Testis (tissue), 3 donors: ENCODE measurements around the gene CMTM2. TPM values are rescaled to one million over a fixed set of nuclear protein-coding genes. Genes with fewer than 3 reads are reported as not detected.
A peak's percentile ranks its signal among the peaks of the same experiment; 100 is the strongest.

Experiments used
- DNase-seq: peaks from one replicate; pipeline ENCODE4 v3.0.0-alpha.2; 2019
- H3K27ac ChIP-seq, 2 donors: fragments of 200-600 bp; sonication (generic); one replicate each; pipeline ENCODE4 v1.5.1; 2019
- H3K27me3 ChIP-seq: fragments of 200-600 bp; sonication (generic); one replicate; pipeline ENCODE4 v1.5.1; 2019
- H3K36me3 ChIP-seq: fragments of 200-600 bp; sonication (generic); one replicate; pipeline ENCODE4 v1.5.1; 2017; ENCODE audit warnings: low read depth; ENCODE audit errors: missing control alignments
- H3K4me1 ChIP-seq: fragments of 200-600 bp; sonication (generic); one replicate; pipeline ENCODE4 v1.5.1; 2019
- H3K4me3 ChIP-seq, 2 donors: fragments of 200-600 bp; sonication (generic); one replicate each; pipeline ENCODE4 v1.5.1; 2017 to 2019
- H3K9me3 ChIP-seq: fragments of 200-600 bp; sonication (generic); one replicate; pipeline ENCODE4 v1.5.1; 2017
- CTCF ChIP-seq, 3 experiments: fragments of 450-650 bp in 2 of 3; fragments of 200-600 bp in 1 of 3; sonication (generic) in 1 of 3; IDR thresholded peaks; one replicate each; pipeline ENCODE4 v1.5.1; 2016 to 2019; ENCODE audit warnings: antibody characterized with exemption in 3 of 3, mild to moderate bottlenecking in 2 of 3, moderate library complexity in 1 of 3
- POLR2A ChIP-seq: fragments of 450-650 bp; IDR thresholded peaks from one replicate; pipeline ENCODE4 v1.6.1; 2017; ENCODE audit warnings: antibody characterized with exemption, mild to moderate bottlenecking, moderate library complexity
- WGBS, 2 donors: methylation state at CpG; one replicate each; pipeline ENCODE4 v1.1.5; 2018; 5-methylcytosine and 5-hydroxymethylcytosine counted together
- intact Hi-C: fragments of 100-400 bp; cut with DNase I; formaldehyde crosslinking; loops from one replicate; pipeline ENCODE4 v1.15.1; 2023; ENCODE audit warnings: low total_unique reads
- polyA plus RNA-seq: library from polyadenylated mRNA; stranded (reverse); fragments of 350-450 nt; fragmentation: Illumina TruSeq; extraction: RNeasy Lipid Tissue Mini Kit (QIAGEN cat#74804); gene quantifications from one replicate; pipeline ENCODE4 v1.2.3, GENCODE V29; 2014; ENCODE audit warnings: low read depth, low replicate concordance; ENCODE audit not compliant: insufficient read depth
- total RNA-seq, 2 donors: library from RNA; depleted of rRNA; stranded (reverse); fragments of >200 nt; gene quantifications; one replicate each; pipeline ENCODE4 v1.2.3, GENCODE V29; 2016

CMTM2 gene
- total and polyA plus RNA-seq, 3 donors from 2014 or later = 307 to 1,249 (median 454) TPM

GRCh38 chr16:66587881-66588600 is 8.8 kb downstream of the CMTM2 start:
- intact Hi-C loops = no loop called here
- Histone ChIP-seq H3K4me3 (no peak overlapping the region), H3K27ac (no peak overlapping the region), H3K27me3 (no peaks in the 10 kb centered on the region), H3K4me1 (no peaks in the 10 kb centered on the region), H3K9me3 (no peaks in the 10 kb centered on the region), H3K36me3 (no peaks in the 10 kb centered on the region)
- TF ChIP-seq POLR2A (no peak), CTCF (IDR thresholded peaks at IDR 0.05) (no peak)
- no peak for DNase-seq
- WGBS, 2 donors = 76 to 84% methylated on average over 7 of the region's 7 CpGs

GRCh38 chr16:66588981-66589713 is 9.9 kb downstream of the CMTM2 start:
- no peak overlapping the region for H3K4me3 ChIP-seq
- no peaks in the 10 kb centered on the region for H3K9me3 ChIP-seq
- 89 to 99% methylated on average over 6 to 8 of the region's 8 CpGs for WGBS, 2 donors
- peak in 2 of 3 experiments; percentile 46 to 51 for TF ChIP-seq CTCF (IDR thresholded peaks at IDR 0.05)
- TF ChIP-seq POLR2A = no peak
- no peak for DNase-seq
- no peaks in the 10 kb centered on the region for H3K27me3 ChIP-seq
- no peaks in the 10 kb centered on the region for H3K4me1 ChIP-seq
- H3K27ac ChIP-seq = no peak overlapping the region
- intact Hi-C loops = no loop called here
- no peaks in the 10 kb centered on the region for H3K36me3 ChIP-seq

DNA sequence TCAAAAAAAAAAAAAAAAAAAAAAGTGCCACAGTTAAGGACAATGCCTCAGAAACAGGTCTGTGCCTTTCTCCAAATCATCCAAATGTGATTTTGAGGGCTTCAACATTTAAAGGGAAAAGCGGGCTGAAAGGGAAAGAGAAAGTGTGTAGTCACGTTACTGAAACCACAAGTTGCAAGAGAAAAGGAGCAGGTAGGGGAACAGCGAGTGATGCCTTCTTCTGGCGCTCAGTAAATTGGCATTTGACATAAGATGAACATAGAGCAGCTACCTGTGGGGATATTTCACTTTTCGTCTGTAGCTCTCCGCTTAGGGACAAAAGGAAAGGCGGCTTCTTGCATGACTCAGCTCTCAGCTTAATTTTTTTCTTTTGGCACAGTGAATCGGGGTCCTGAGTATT is 11.1 kb downstream of the CMTM2 start:
- intact Hi-C loops = no loop called here
- Histone ChIP-seq H3K4me3 (no peak overlapping the region), H3K9me3 (no peaks in the 10 kb centered on the region), H3K27me3 (no peaks in the 10 kb centered on the region), H3K4me1 (no peaks in the 10 kb centered on the region), H3K27ac (no peak overlapping the region), H3K36me3 (no peaks in the 10 kb centered on the region)
- WGBS, 2 donors = 91 to 93% methylated on average over 8 of the region's 8 CpGs
- no peak for TF ChIP-seq POLR2A
- no peak for TF ChIP-seq CTCF (IDR thresholded peaks at IDR 0.05)
- no peak for DNase-seq

DNA sequence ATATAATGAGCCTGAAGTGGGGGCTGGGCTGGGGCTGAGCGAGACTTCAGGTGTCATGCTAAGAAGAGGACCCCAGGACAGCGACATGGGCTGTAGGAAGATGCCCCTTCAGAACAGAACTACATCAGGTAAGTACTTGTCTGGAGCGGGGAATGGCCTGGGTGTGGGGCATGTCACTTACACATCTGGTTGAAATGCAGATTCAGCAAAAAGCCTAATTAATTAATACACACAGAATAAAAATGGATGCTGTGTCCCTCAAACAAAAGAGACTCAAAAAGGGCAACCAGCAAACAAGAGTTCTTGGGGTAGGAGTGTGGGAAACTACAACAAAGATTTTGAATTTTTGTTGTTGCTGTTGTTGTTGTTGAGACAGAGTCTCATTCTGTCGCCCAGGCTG is 11.8 kb downstream of the CMTM2 start:
- Histone ChIP-seq H3K36me3 (no peaks in the 10 kb centered on the region), H3K27ac (no peak overlapping the region), H3K4me1 (no peaks in the 10 kb centered on the region), H3K4me3 (no peak overlapping the region), H3K27me3 (no peaks in the 10 kb centered on the region), H3K9me3 (no peaks in the 10 kb centered on the region)
- DNase-seq = no peak
- intact Hi-C loops = no loop called here
- no peak for TF ChIP-seq POLR2A
- TF ChIP-seq CTCF (IDR thresholded peaks at IDR 0.05) = no peak
- 92 to 93% methylated on average over 4 of the region's 4 CpGs for WGBS, 2 donors
